ENCODE results near the gene VWA8. TPM values are rescaled to one million over a fixed set of nuclear protein-coding genes. Genes with fewer than 3 reads are reported as not detected.

The VWA8 gene
- total and polyA plus RNA-seq, 2 of the 13 experiments (the other 11 are each of a cell fraction or from before 2014, with no cell fraction given): 9.1 to 17.3 TPM

DNA sequence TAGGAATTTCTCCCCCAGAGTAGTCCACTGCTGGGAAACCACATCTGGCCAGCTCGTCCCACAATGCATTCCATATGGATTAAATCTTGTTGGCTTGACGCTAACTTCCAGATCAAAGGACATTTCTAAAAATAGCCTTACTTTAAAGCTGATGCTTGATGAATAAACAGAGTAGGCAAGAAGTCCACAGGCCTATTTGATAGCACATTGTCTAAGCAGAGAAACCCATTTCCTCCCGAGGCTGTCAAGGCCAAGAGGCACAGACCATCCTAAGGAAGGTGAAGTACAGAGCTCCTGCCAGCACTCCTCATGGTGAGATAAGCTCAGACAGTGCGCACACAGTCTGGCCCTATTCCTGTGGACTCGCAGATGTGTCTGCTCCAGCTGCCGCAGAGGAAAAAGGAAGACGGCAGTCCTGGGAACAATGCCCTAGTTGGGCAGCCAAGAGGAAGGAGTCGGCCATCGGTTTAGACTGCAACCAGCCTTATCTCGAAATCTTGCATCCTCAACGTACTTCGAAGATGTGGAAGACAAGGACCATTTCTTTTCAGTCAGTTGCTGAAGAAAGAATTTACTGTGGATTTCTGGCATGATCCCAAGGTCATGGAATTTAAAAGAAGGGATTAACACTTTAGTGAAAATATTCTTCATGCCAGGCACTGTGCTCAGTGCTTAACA, 346.8 kb downstream of the VWA8 start (continued):
- TF ChIP-seq BCL6 (CRISPR knock-in tag; IDR thresholded peaks at IDR 0.05) (peak; percentile 53; the same call in 1 of the 2 replicates), SALL2 (CRISPR knock-in tag; IDR thresholded peaks at IDR 0.05) (peak; percentile 79), JUN (CRISPR knock-in tag; IDR thresholded peaks at IDR 0.05) (peak; percentile 69; the same call in 1 of the 2 replicates), ZBTB42 (CRISPR knock-in tag; IDR thresholded peaks at IDR 0.05) (0 out of 2 replicates have a peak, but pooled peaks have one; percentile 62), FOXP1 (IDR thresholded peaks at IDR 0.05) (no peak), FOXP1 (CRISPR knock-in tag; IDR thresholded peaks at IDR 0.05) (peak; percentile 48; the same call in 1 of the 2 replicates), FOXA3 (CRISPR knock-in tag; IDR thresholded peaks at IDR 0.05) (peak; percentile 72; the same call in 1 of the 2 replicates), NR2C2 (CRISPR knock-in tag; IDR thresholded peaks at IDR 0.05; ENCODE audit: borderline replicate concordance) (0 out of 2 replicates have a peak, but pooled peaks have one; percentile 15), TOPORS (CRISPR knock-in tag; IDR thresholded peaks at IDR 0.05) (0 out of 2 replicates have a peak, but pooled peaks have one; percentile 42), STAG1 (CRISPR knock-in tag; IDR thresholded peaks at IDR 0.05) (0 out of 2 replicates have a peak, but pooled peaks have one; percentile 3), FOSL2 (CRISPR knock-in tag; IDR thresholded peaks at IDR 0.05) (peak; percentile 50), TMF1 (CRISPR knock-in tag; IDR thresholded peaks at IDR 0.05; ENCODE audit: low read depth) (no peak), HNF4A (CRISPR knock-in tag; IDR thresholded peaks at IDR 0.05) (peak; percentile 81), MED1 (CRISPR knock-in tag; IDR thresholded peaks at IDR 0.05) (peak; percentile 87), TEAD3 (CRISPR knock-in tag; optimal IDR thresholded peaks at IDR 0.05; ENCODE audit: borderline replicate concordance) (peak; percentile 78), YEATS2 (CRISPR knock-in tag; IDR thresholded peaks at IDR 0.05; ENCODE audit: borderline replicate concordance) (0 out of 2 replicates have a peak, but pooled peaks have one; percentile 20), ZNF124 (CRISPR knock-in tag; IDR thresholded peaks at IDR 0.05) (no peak), SOX13 (IDR thresholded peaks at IDR 0.05) (0 out of 2 replicates have a peak, but pooled peaks have one; percentile 31), SOX13 (CRISPR knock-in tag; conservative IDR thresholded peaks at IDR 0.05 in 1 of 2, IDR thresholded peaks at IDR 0.05 in 1 of 2) (peak in 1 of 2 experiments; percentile 87; a peak in 2 of 4 replicates), ZNF367 (CRISPR knock-in tag; IDR thresholded peaks at IDR 0.05; ENCODE audit: borderline replicate concordance) (no peak), KLF16 (CRISPR knock-in tag; IDR thresholded peaks at IDR 0.05) (no peak), RARA (CRISPR knock-in tag; IDR thresholded peaks at IDR 0.05) (peak; percentile 63; the same call in 1 of the 2 replicates), ZNF614 (CRISPR knock-in tag; IDR thresholded peaks at IDR 0.05; ENCODE audit: borderline replicate concordance) (peak; percentile 47; the same call in 1 of the 2 replicates), ZNF567 (CRISPR knock-in tag; IDR thresholded peaks at IDR 0.05; ENCODE audit: borderline replicate concordance) (no peak), POGZ (CRISPR knock-in tag; IDR thresholded peaks at IDR 0.05) (peak; percentile 61; the same call in 1 of the 2 replicates)
- TF ChIP-seq, protein P1, sequence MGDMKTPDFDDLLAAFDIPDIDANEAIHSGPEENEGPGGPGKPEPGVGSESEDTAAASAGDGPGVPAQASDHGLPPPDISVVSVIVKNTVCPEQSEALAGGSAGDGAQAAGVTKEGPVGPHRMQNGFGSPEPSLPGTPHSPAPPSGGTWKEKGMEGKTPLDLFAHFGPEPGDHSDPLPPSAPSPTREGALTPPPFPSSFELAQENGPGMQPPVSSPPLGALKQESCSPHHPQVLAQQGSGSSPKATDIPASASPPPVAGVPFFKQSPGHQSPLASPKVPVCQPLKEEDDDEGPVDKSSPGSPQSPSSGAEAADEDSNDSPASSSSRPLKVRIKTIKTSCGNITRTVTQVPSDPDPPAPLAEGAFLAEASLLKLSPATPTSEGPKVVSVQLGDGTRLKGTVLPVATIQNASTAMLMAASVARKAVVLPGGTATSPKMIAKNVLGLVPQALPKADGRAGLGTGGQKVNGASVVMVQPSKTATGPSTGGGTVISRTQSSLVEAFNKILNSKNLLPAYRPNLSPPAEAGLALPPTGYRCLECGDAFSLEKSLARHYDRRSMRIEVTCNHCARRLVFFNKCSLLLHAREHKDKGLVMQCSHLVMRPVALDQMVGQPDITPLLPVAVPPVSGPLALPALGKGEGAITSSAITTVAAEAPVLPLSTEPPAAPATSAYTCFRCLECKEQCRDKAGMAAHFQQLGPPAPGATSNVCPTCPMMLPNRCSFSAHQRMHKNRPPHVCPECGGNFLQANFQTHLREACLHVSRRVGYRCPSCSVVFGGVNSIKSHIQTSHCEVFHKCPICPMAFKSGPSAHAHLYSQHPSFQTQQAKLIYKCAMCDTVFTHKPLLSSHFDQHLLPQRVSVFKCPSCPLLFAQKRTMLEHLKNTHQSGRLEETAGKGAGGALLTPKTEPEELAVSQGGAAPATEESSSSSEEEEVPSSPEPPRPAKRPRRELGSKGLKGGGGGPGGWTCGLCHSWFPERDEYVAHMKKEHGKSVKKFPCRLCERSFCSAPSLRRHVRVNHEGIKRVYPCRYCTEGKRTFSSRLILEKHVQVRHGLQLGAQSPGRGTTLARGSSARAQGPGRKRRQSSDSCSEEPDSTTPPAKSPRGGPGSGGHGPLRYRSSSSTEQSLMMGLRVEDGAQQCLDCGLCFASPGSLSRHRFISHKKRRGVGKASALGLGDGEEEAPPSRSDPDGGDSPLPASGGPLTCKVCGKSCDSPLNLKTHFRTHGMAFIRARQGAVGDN (CRISPR knock-in tag; IDR thresholded peaks at IDR 0.05): peak; percentile 53
- TF ChIP-seq, protein P2, sequence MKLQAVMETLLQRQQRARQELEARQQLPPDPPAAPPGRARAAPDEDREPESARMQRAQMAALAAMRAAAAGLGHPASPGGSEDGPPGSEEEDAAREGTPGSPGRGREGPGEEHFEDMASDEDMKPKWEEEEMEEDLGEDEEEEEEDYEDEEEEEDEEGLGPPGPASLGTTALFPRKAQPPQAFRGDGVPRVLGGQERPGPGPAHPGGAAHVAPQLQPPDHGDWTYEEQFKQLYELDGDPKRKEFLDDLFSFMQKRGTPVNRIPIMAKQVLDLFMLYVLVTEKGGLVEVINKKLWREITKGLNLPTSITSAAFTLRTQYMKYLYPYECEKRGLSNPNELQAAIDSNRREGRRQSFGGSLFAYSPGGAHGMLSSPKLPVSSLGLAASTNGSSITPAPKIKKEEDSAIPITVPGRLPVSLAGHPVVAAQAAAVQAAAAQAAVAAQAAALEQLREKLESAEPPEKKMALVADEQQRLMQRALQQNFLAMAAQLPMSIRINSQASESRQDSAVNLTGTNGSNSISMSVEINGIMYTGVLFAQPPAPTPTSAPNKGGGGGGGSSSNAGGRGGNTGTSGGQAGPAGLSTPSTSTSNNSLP (IDR thresholded peaks at IDR 0.05; ENCODE audit: low read depth, low read length): peak; percentile 90
